Liver (tissue), 9 donors: ENCODE results near the gene EPHA6. TPM values are rescaled to one million over a fixed set of nuclear protein-coding genes. Genes with fewer than 3 reads are reported as not detected.
"Not testable (repeated sequence)": the region's sequence is repeated elsewhere in the genome, so short reads cannot be mapped to it uniquely, and the experiment has no call there.

Experiments
- DNase-seq: peaks from one replicate; pipeline ENCODE4 v3.0.0-alpha.2; 2017; ENCODE audit warnings: low spot score
- H3K27ac ChIP-seq, 2 donors: one replicate each; pipeline ENCODE4 v1.7.0; 2013; ENCODE audit warnings: inconsistent platforms in 2 of 2, low read length in 2 of 2, control low read depth in 1 of 2, low read depth in 1 of 2, mild to moderate bottlenecking in 1 of 2
- H3K27me3 ChIP-seq, 4 donors: one replicate each; pipeline versions ENCODE4 v1.6.1 to v1.7.0; 2013; ENCODE audit warnings: low read length in 3 of 4, inconsistent platforms in 1 of 4, mild to moderate bottlenecking in 1 of 4, moderate library complexity in 1 of 4; ENCODE audit not compliant: control insufficient read depth in 4 of 4, insufficient read depth in 4 of 4
- H3K36me3 ChIP-seq, 4 donors: one replicate each; pipeline versions ENCODE4 v1.6.1 to v1.7.0; 2013; ENCODE audit warnings: low read length in 3 of 4, mild to moderate bottlenecking in 3 of 4, low read depth in 1 of 4, moderate library complexity in 1 of 4; ENCODE audit not compliant: control insufficient read depth in 4 of 4, insufficient read depth in 3 of 4
- H3K4me1 ChIP-seq, 4 donors: one replicate each; pipeline versions ENCODE4 v1.6.1 to v1.7.0; 2013; ENCODE audit warnings: low read length in 3 of 4, mild to moderate bottlenecking in 3 of 4, moderate library complexity in 1 of 4; ENCODE audit not compliant: control insufficient read depth in 4 of 4, insufficient read depth in 4 of 4
- H3K4me3 ChIP-seq, 3 donors: one replicate each; pipeline versions ENCODE4 v1.6.1 to v1.7.0; 2013; ENCODE audit warnings: low read length in 3 of 3, control low read depth in 1 of 3, low read depth in 1 of 3, mild to moderate bottlenecking in 1 of 3
- H3K9ac ChIP-seq, 2 donors: one replicate each; pipeline ENCODE4 v1.7.0; 2013; ENCODE audit warnings: low read length in 2 of 2, mild to moderate bottlenecking in 2 of 2, moderate library complexity in 2 of 2, control low read depth in 1 of 2, low read depth in 1 of 2
- H3K9me3 ChIP-seq, 4 donors: one replicate each; pipeline versions ENCODE4 v1.6.1 to v1.7.0; 2013; ENCODE audit warnings: low read length in 3 of 4; ENCODE audit not compliant: control insufficient read depth in 4 of 4
- EGR1 ChIP-seq, 2 donors: IDR thresholded peaks; 2 replicates each; pipeline ENCODE4 v1.6.1; 2016 to 2018; ENCODE audit warnings: antibody characterized with exemption in 2 of 2, low read depth in 2 of 2
- FOXA1 ChIP-seq: IDR thresholded peaks from 2 replicates; pipeline ENCODE4 v1.6.1; 2016; ENCODE audit warnings: antibody characterized with exemption
- FOXA2 ChIP-seq: IDR thresholded peaks from 2 replicates; pipeline ENCODE4 v1.6.1; 2016; ENCODE audit warnings: antibody characterized with exemption
- GABPA ChIP-seq, 2 donors: IDR thresholded peaks in 1 of 2; conservative IDR thresholded peaks in 1 of 2; 2 replicates each; pipeline ENCODE4 v1.6.1; 2016; ENCODE audit warnings: antibody characterized with exemption in 2 of 2, mild to moderate bottlenecking in 1 of 2, moderate library complexity in 1 of 2
- HNF4A ChIP-seq, 2 donors: conservative IDR thresholded peaks; 2 replicates each; pipeline ENCODE4 v1.6.1; 2016; ENCODE audit warnings: antibody characterized with exemption in 2 of 2, mild to moderate bottlenecking in 2 of 2
- HNF4G ChIP-seq: IDR thresholded peaks from 2 replicates; pipeline ENCODE4 v1.6.1; 2016; ENCODE audit warnings: antibody characterized with exemption
- JUND ChIP-seq, 2 donors: IDR thresholded peaks; 2 replicates each; pipeline ENCODE4 v1.6.1; 2016; ENCODE audit warnings: antibody characterized with exemption in 2 of 2
- REST ChIP-seq: IDR thresholded peaks from 2 replicates; pipeline ENCODE4 v1.6.1; 2016; ENCODE audit warnings: antibody characterized with exemption, mild to moderate bottlenecking
- RXRA ChIP-seq, 2 donors: IDR thresholded peaks; 2 replicates each; pipeline ENCODE4 v1.6.1; 2017 to 2018; ENCODE audit warnings: antibody characterized with exemption in 2 of 2, mild to moderate bottlenecking in 1 of 2
- SP1 ChIP-seq: IDR thresholded peaks from 2 replicates; pipeline ENCODE4 v1.6.1; 2018; ENCODE audit warnings: antibody characterized with exemption, mild to moderate bottlenecking
- TAF1 ChIP-seq: conservative IDR thresholded peaks from 2 replicates; pipeline ENCODE4 v1.6.1; 2016; ENCODE audit warnings: antibody characterized with exemption, mild to moderate bottlenecking
- YY1 ChIP-seq: IDR thresholded peaks from 2 replicates; pipeline ENCODE4 v1.6.1; 2016; ENCODE audit warnings: antibody characterized with exemption, mild to moderate bottlenecking
- ZBTB33 ChIP-seq: IDR thresholded peaks from 2 replicates; pipeline ENCODE4 v1.6.1; 2016; ENCODE audit warnings: antibody characterized with exemption
- WGBS: extraction: QIAGEN DNeasy Blood & Tissue Kit; methylation state at CpG from one replicate; pipeline ENCODE4 v1.1.7; 2013; 5-methylcytosine and 5-hydroxymethylcytosine counted together
- polyA plus RNA-seq, 2 donors: library from polyadenylated mRNA; stranded (reverse) in 1 of 2; unstranded in 1 of 2; fragments of 200-250 nt in 1 of 2; fragments of >200 nt in 1 of 2; fragmentation: Nextera tagmentation in 1 of 2; extraction: Ambion mirVana in 1 of 2; gene quantifications; one replicate each; pipeline versions ENCODE4 v1.2.1 to v1.2.3, GENCODE V29; 2013 to 2015
- total RNA-seq, 2 donors: library from RNA; depleted of rRNA; stranded (reverse); fragments of >200 nt; gene quantifications; one replicate each; pipeline ENCODE4 v1.2.3, GENCODE V29; 2014
- TF ChIP-seq, protein P1 (sequence below): fragments of 150-350 bp; IDR thresholded peaks from 2 replicates; pipeline ENCODE4 v1.5.1; 2017; ENCODE audit warnings: improper control_type of control experiment, low read depth, low read length; ENCODE audit not compliant: missing input control
- TF ChIP-seq, protein P2 (sequence below): IDR thresholded peaks from 2 replicates; pipeline ENCODE4 v1.6.1; 2016; ENCODE audit warnings: antibody characterized with exemption
- donor health status: healthy.
- donor health status: healthy.
- donor health status: healthy.
- donor health status: healthy.
- donor health status: healthy.

EPHA6 gene
- total and polyA plus RNA-seq, 4 donors: 0.05 to 0.17 (median 0.05) TPM; not detected in 1

DNA sequence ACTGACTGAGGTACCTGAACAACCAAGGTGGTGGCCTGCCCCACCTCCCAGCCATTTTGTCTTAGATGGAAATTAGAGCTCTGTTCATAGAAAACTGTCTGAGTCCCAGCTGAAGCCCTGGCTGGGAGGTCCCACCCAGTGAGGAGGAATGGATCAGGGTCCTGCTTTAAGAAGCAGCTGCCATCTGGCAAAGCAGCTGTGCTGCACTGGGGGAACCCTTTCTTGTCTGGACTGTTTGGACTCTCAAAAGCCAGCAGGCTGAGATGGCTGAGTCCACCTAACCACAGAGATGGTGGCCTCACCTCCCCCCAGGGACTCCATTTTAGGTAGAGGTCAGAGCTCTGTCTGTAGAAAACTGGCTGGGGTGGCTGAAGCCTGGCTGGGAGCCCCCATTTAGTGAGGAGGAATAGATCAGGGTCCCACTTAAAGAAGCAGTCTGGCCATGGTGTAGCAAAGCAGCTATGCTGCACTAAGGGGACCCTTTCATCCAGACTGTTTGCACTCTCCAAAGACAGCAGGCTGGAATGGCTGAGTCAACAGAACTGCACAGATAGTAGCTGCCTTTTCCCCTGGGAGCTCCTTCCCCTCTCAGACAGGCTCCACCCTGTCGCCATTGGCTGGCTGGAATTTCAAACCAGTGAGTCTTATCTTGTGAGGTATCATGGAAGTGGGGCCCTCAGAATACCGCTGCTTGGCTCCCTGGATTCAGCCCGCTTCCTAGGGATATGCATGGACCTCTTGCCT, 116.9 kb downstream of the EPHA6 start:
- H3K9me3 ChIP-seq: peaks cover 0 to 25% (median 12%) of the 10 kb centered on the region in 4 donors
- H3K27ac ChIP-seq: no peak overlapping the region
- no peak for DNase-seq
- H3K9ac ChIP-seq: no peak overlapping the region
- no peak for TF ChIP-seq HNF4G
- TF ChIP-seq YY1: no peak
- no peak for TF ChIP-seq ZBTB33
- no peak for TF ChIP-seq REST
- TF ChIP-seq SP1: no peak
- TF ChIP-seq, protein P1, sequence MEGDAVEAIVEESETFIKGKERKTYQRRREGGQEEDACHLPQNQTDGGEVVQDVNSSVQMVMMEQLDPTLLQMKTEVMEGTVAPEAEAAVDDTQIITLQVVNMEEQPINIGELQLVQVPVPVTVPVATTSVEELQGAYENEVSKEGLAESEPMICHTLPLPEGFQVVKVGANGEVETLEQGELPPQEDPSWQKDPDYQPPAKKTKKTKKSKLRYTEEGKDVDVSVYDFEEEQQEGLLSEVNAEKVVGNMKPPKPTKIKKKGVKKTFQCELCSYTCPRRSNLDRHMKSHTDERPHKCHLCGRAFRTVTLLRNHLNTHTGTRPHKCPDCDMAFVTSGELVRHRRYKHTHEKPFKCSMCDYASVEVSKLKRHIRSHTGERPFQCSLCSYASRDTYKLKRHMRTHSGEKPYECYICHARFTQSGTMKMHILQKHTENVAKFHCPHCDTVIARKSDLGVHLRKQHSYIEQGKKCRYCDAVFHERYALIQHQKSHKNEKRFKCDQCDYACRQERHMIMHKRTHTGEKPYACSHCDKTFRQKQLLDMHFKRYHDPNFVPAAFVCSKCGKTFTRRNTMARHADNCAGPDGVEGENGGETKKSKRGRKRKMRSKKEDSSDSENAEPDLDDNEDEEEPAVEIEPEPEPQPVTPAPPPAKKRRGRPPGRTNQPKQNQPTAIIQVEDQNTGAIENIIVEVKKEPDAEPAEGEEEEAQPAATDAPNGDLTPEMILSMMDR: no peak
- TF ChIP-seq HNF4A (conservative IDR thresholded peaks at IDR 0.05): no peak
- TF ChIP-seq TAF1: no peak
- TF ChIP-seq GABPA (IDR thresholded peaks at IDR 0.05 in 1 of 2, conservative IDR thresholded peaks at IDR 0.05 in 1 of 2): no peak
- TF ChIP-seq EGR1 (IDR thresholded peaks at IDR 0.05; ENCODE audit: low read depth in 2 of 2): no peak
- no peak for TF ChIP-seq FOXA1
- no peak for TF ChIP-seq RXRA (IDR thresholded peaks at IDR 0.05)
- no peak for TF ChIP-seq JUND (IDR thresholded peaks at IDR 0.05)
- TF ChIP-seq, protein P2, sequence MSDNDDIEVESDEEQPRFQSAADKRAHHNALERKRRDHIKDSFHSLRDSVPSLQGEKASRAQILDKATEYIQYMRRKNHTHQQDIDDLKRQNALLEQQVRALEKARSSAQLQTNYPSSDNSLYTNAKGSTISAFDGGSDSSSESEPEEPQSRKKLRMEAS: no peak
- TF ChIP-seq FOXA2: no peak
- 60% methylated on average over 3 of the region's 3 CpGs for WGBS
- H3K4me3 ChIP-seq: no peak overlapping the region
- H3K27me3 ChIP-seq: no peaks in the 10 kb centered on the region
- H3K4me1 ChIP-seq: no peaks in the 10 kb centered on the region
- H3K36me3 ChIP-seq: no peaks in the 10 kb centered on the region

- H3K9ac ChIP-seq, H3K27me3 ChIP-seq, H3K4me1 ChIP-seq, H3K27ac ChIP-seq, H3K4me3 ChIP-seq, H3K9me3 ChIP-seq, DNase-seq, H3K36me3 ChIP-seq: not testable (repeated sequence)
- 79% methylated on average over 7 of the region's 7 CpGs for WGBS
Observed at GRCh38 chr3:96942131-96942530, 127.7 kb downstream of the EPHA6 start.
